Panc1 (cell line): ENCODE data around the gene GNG5. TPM values are rescaled to one million over a fixed set of nuclear protein-coding genes. Genes with fewer than 3 reads are reported as not detected.

Experiments used
- ATAC-seq: fragments of 200-7000 bp; cut with Tn5 transposase; 2 replicates; pipeline ENCODE4 v1.9.1; 2020; ENCODE audit warnings: mild to moderate bottlenecking, moderate library complexity
- BruUV-seq: library from RNA; stranded (reverse); fragments of 400-500 nt; replicated peaks from 2 replicates; lab custom pipeline; 2021; lab: Mats Ljungman, UMichigan
- CTCF ChIA-PET: fragments of 300-600 bp; sonication (Branson Sonifier 250); formaldehyde crosslinking; loops from one replicate; lab custom pipeline; 2022; ENCODE audit warnings: antibody characterized with exemption; lab: Charles Lee
- POLR2A ChIA-PET: fragments of 300-600 bp; sonication (Branson Sonifier 250); formaldehyde crosslinking; loops from one replicate; lab custom pipeline; 2022; ENCODE audit warnings: antibody characterized with exemption; lab: Charles Lee
- DNase-seq: peaks from one replicate; pipeline ENCODE4 v3.0.0-alpha.2; 2010; ENCODE audit warnings: low read depth, low spot score
- H3K27ac ChIP-seq: 2 replicates; pipeline ENCODE4 v1.5.1; 2011; ENCODE audit warnings: mild to moderate bottlenecking, low read length, inconsistent platforms
- H3K27me3 ChIP-seq: fragments of 200-500 bp; sonication (Bioruptor generic); 2 replicates; pipeline ENCODE4 v1.6.0; 2014; ENCODE audit warnings: low read length, inconsistent platforms; ENCODE audit not compliant: control insufficient read depth, insufficient read depth
- H3K36me3 ChIP-seq: fragments of 200-500 bp; sonication (Bioruptor generic); 2 replicates; pipeline ENCODE4 v1.5.1; 2014; ENCODE audit warnings: inconsistent platforms, mild to moderate bottlenecking, low read length, moderate library complexity; ENCODE audit not compliant: control insufficient read depth, insufficient read depth
- H3K4me1 ChIP-seq: 2 replicates; pipeline ENCODE4 v1.5.1; 2011; ENCODE audit warnings: inconsistent platforms, mild to moderate bottlenecking, low read length, moderate library complexity; ENCODE audit not compliant: control insufficient read depth, insufficient read depth
- H3K4me3 ChIP-seq, 2 experiments: 2 replicates each; pipeline ENCODE4 v1.5.1; 2011 to 2012; ENCODE audit warnings: low read depth in 2 of 2, low read length in 2 of 2, mild to moderate bottlenecking in 2 of 2, inconsistent platforms in 1 of 2, moderate library complexity in 1 of 2
- H3K9me3 ChIP-seq: fragments of 200-500 bp; sonication (Bioruptor generic); 2 replicates; pipeline ENCODE4 v1.5.1; 2014; ENCODE audit warnings: low read depth, mild to moderate bottlenecking, inconsistent platforms, low read length, moderate library complexity; ENCODE audit not compliant: control insufficient read depth, insufficient read depth
- CTCF ChIP-seq: fragments of 450-650 bp; IDR thresholded peaks from 2 replicates; pipeline ENCODE4 v1.5.1; 2017; ENCODE audit warnings: mild to moderate bottlenecking
- POLR2AphosphoS5 ChIP-seq: IDR thresholded peaks from 2 replicates; pipeline ENCODE4 v1.6.1; 2012; ENCODE audit warnings: mild to moderate bottlenecking, low read depth, low read length, moderate library complexity
- REST ChIP-seq, 2 experiments: IDR thresholded peaks; 2 replicates each; pipeline ENCODE4 v1.6.1; 2011 to 2012; ENCODE audit warnings: low read depth in 2 of 2, control low read depth in 1 of 2, low read length in 1 of 2, mild to moderate bottlenecking in 1 of 2, moderate library complexity in 1 of 2; ENCODE audit not compliant: insufficient read depth in 1 of 2
- SIN3A ChIP-seq: IDR thresholded peaks from 2 replicates; pipeline ENCODE4 v1.6.1; 2012; ENCODE audit warnings: low read depth, mild to moderate bottlenecking, low read length, moderate library complexity, borderline replicate concordance; ENCODE audit not compliant: insufficient read depth
- TCF7L2 ChIP-seq: IDR thresholded peaks from 2 replicates; pipeline ENCODE4 v1.6.1; 2011; ENCODE audit warnings: mild to moderate bottlenecking, low read depth, low read length, inconsistent platforms
- in situ Hi-C: cut with HindIII; loops from 2 replicates; pipeline ENCODE4 v1.10.0; 2016; ENCODE audit warnings: low sequenced_read_pairs, low pct_unique_long_range_greater_than_20kb
- intact Hi-C: fragments of 100-400 bp; cut with micrococcal nuclease; formaldehyde crosslinking; loops from one replicate; pipeline ENCODE4 v1.10.0; 2022; ENCODE audit not compliant: unreplicated experiment
- total RNA-seq: library from RNA; stranded (reverse); gene quantifications from one replicate; pipeline ENCODE4 v1.2.1, GENCODE V29; 2021; ENCODE audit not compliant: unreplicated experiment

The GNG5 gene
- total RNA-seq, 1 experiment from 2014 or later, result 283 TPM

GRCh38 chr1:84489766-84490165, 16.6 kb downstream of the GNG5 start:
- no peaks in the 10 kb centered on the region for H3K27me3 ChIP-seq
- DNase-seq, result no peak
- no peaks in the 10 kb centered on the region for H3K9me3 ChIP-seq
- BruUV-seq, result no TSS peak
- peaks cover 49% of the 10 kb centered on the region for H3K36me3 ChIP-seq
- H3K4me3 ChIP-seq, result no peak overlapping the region
- intact Hi-C loops, result loop anchor here (5.0 kb wide), 1 partner anchor 347 kb away; the partner anchor contains the start of gene PRKACB
- H3K4me1 ChIP-seq, result no peaks in the 10 kb centered on the region
- TF ChIP-seq REST (IDR thresholded peaks at IDR 0.05; ENCODE audit: insufficient read depth in 1 of 2, low read depth in 2 of 2, low read length in 1 of 2) (no peak), SIN3A (no peak), POLR2AphosphoS5 (no peak), TCF7L2 (no peak), CTCF (no peak)
- H3K27ac ChIP-seq, result no peak overlapping the region
- POLR2A ChIA-PET, result interaction anchor here (0.7 kb wide), 2 partner anchors 87 to 95 kb away, joined by 3 read pairs; no protein-coding TSS in a partner anchor
- in situ Hi-C loops, result no loop called here
- CTCF ChIA-PET, result interaction anchor here (0.8 kb wide), 1 partner anchor 14 kb away, joined by 5 read pairs; no protein-coding TSS in a partner anchor
- no peak for ATAC-seq

GRCh38 chr1:84488107-84488506, 18.3 kb downstream of the GNG5 start:
- BruUV-seq, result no TSS peak
- Histone ChIP-seq H3K9me3 (no peaks in the 10 kb centered on the region), H3K4me1 (no peaks in the 10 kb centered on the region), H3K4me3 (no peak overlapping the region), H3K27ac (no peak overlapping the region), H3K36me3 (peaks cover 48% of the 10 kb centered on the region), H3K27me3 (no peaks in the 10 kb centered on the region)
- TF ChIP-seq REST (IDR thresholded peaks at IDR 0.05; ENCODE audit: insufficient read depth in 1 of 2, low read depth in 2 of 2, low read length in 1 of 2), result no peak
- TF ChIP-seq POLR2AphosphoS5, result no peak
- no peak for TF ChIP-seq SIN3A
- no peak for TF ChIP-seq CTCF
- POLR2A ChIA-PET, result interaction anchor here (0.6 kb wide), 1 partner anchor 539 kb away, joined by 3 read pairs; no protein-coding TSS in a partner anchor
- no peak for ATAC-seq
- in situ Hi-C loops, result no loop called here
- intact Hi-C loops, result no loop called here
- DNase-seq, result no peak
- CTCF ChIA-PET, result no interaction called here
